H9 (cell line): Measurements from ENCODE around the gene MARVELD1. TPM values are rescaled to one million over a fixed set of nuclear protein-coding genes. Genes with fewer than 3 reads are reported as not detected.

Experiments
- DNase-seq: peaks from one replicate; pipeline ENCODE4 v3.0.0-alpha.2; 2017
- H2AFZ ChIP-seq: one replicate; pipeline ENCODE4 v1.6.1; 2013; ENCODE audit warnings: mild to moderate bottlenecking, low read length, control low read depth, moderate library complexity
- H2AK5ac ChIP-seq: 2 replicates; pipeline ENCODE4 v1.6.1; 2013; ENCODE audit warnings: low read length, control low read depth, mixed read lengths; ENCODE audit not compliant: insufficient read length
- H2BK120ac ChIP-seq: one replicate; pipeline ENCODE4 v1.6.1; 2013; ENCODE audit warnings: low read depth, mild to moderate bottlenecking, low read length, control low read depth, inconsistent platforms; ENCODE audit not compliant: poor library complexity, severe bottlenecking
- H2BK12ac ChIP-seq: 2 replicates; pipeline ENCODE4 v1.6.1; 2013; ENCODE audit warnings: low read length, control low read depth, mixed read lengths, low read depth; ENCODE audit not compliant: insufficient read length
- H2BK15ac ChIP-seq: 2 replicates; pipeline ENCODE4 v1.6.1; 2013; ENCODE audit warnings: low read depth, low read length, control low read depth
- H2BK20ac ChIP-seq: one replicate; pipeline ENCODE4 v1.6.1; 2013; ENCODE audit warnings: low read depth, mild to moderate bottlenecking, low read length, control low read depth, inconsistent platforms; ENCODE audit not compliant: poor library complexity, severe bottlenecking
- H2BK5ac ChIP-seq: 2 replicates; pipeline ENCODE4 v1.6.1; 2013; ENCODE audit warnings: low read length, control low read depth, mixed read lengths; ENCODE audit not compliant: insufficient read length
- H3K14ac ChIP-seq: 2 replicates; pipeline ENCODE4 v1.6.1; 2013; ENCODE audit warnings: low read length, control low read depth; ENCODE audit not compliant: insufficient read depth
- H3K18ac ChIP-seq: 2 replicates; pipeline ENCODE4 v1.6.1; 2013; ENCODE audit warnings: low read depth, mild to moderate bottlenecking, mixed read lengths, low read length, control low read depth; ENCODE audit not compliant: insufficient read length
- H3K23ac ChIP-seq: 2 replicates; pipeline ENCODE4 v1.6.1; 2013; ENCODE audit warnings: low read length, control low read depth, mixed read lengths, low read depth; ENCODE audit not compliant: insufficient read length
- H3K23me2 ChIP-seq: 2 replicates; pipeline ENCODE4 v1.6.1; 2013; ENCODE audit warnings: low read depth, mild to moderate bottlenecking, mixed read lengths, low read length, control low read depth; ENCODE audit not compliant: insufficient read length, poor library complexity, severe bottlenecking
- H3K27ac ChIP-seq: 2 replicates; pipeline ENCODE4 v1.5.1; 2013; ENCODE audit warnings: low read length, control low read depth, mixed read lengths, low read depth; ENCODE audit not compliant: insufficient read length
- H3K27me3 ChIP-seq: 2 replicates; pipeline ENCODE4 v1.6.1; 2013; ENCODE audit warnings: low read length, control low read depth, inconsistent platforms; ENCODE audit not compliant: insufficient read depth
- H3K4ac ChIP-seq: 2 replicates; pipeline ENCODE4 v1.6.1; 2013; ENCODE audit warnings: low read depth, mild to moderate bottlenecking, control low read depth, inconsistent platforms, low read length, moderate library complexity
- H3K4me1 ChIP-seq: 2 replicates; pipeline ENCODE4 v1.6.1; 2013; ENCODE audit warnings: low read length, control low read depth, inconsistent platforms; ENCODE audit not compliant: insufficient read depth
- H3K4me2 ChIP-seq: 2 replicates; pipeline ENCODE4 v1.6.1; 2013; ENCODE audit warnings: low read length, control low read depth, mixed read lengths; ENCODE audit not compliant: insufficient read length, insufficient read depth
- H3K56ac ChIP-seq: 2 replicates; pipeline ENCODE4 v1.6.1; 2013; ENCODE audit warnings: low read depth, mild to moderate bottlenecking, mixed read lengths, low read length, control low read depth; ENCODE audit not compliant: insufficient read length
- H3K79me1 ChIP-seq: 2 replicates; pipeline ENCODE4 v1.6.1; 2013; ENCODE audit warnings: low read depth, mild to moderate bottlenecking, moderate library complexity, low read length, control low read depth, inconsistent platforms; ENCODE audit not compliant: insufficient read depth, poor library complexity, severe bottlenecking
- H3K79me2 ChIP-seq: 2 replicates; pipeline ENCODE4 v1.6.1; 2013; ENCODE audit warnings: low read length, control low read depth, inconsistent platforms; ENCODE audit not compliant: insufficient read depth
- H3K9ac ChIP-seq: 2 replicates; pipeline ENCODE4 v1.6.1; 2013; ENCODE audit warnings: low read length, control low read depth, mixed read lengths; ENCODE audit not compliant: insufficient read length; ENCODE audit errors: extremely low read depth
- H3K9me3 ChIP-seq: one replicate; pipeline ENCODE4 v1.6.1; 2013; ENCODE audit warnings: low read depth, low read length, inconsistent platforms; ENCODE audit not compliant: control insufficient read depth
- H3T11ph ChIP-seq: one replicate; pipeline ENCODE4 v1.6.1; 2013; ENCODE audit warnings: mild to moderate bottlenecking, low read length, control low read depth, inconsistent platforms
- H4K20me1 ChIP-seq: one replicate; pipeline ENCODE4 v1.6.1; 2013; ENCODE audit not compliant: control insufficient read depth, insufficient read length, insufficient read depth
- H4K5ac ChIP-seq: 2 replicates; pipeline ENCODE4 v1.6.1; 2013; ENCODE audit warnings: low read depth, mild to moderate bottlenecking, mixed read lengths, low read length, control low read depth; ENCODE audit not compliant: insufficient read length
- H4K8ac ChIP-seq: replicated peaks from 2 replicates; pipeline ENCODE4 v1.6.1; 2013; ENCODE audit warnings: low read length, control low read depth, mixed read lengths, low read depth; ENCODE audit not compliant: insufficient read length
- H4K91ac ChIP-seq: 2 replicates; pipeline ENCODE4 v1.6.1; 2013; ENCODE audit warnings: low read depth, mild to moderate bottlenecking, moderate library complexity, mixed read lengths, low read length, control low read depth; ENCODE audit not compliant: insufficient read length
- H3K27ac Mint-ChIP-seq, 3 experiments: 2 replicates in 2 of 3; 3 replicates in 1 of 3; pipeline ENCODE4 v1.8.0; 2020 to 2021; ENCODE audit warnings: mixed read lengths in 3 of 3, mild to moderate bottlenecking in 1 of 3, moderate library complexity in 1 of 3
- H3K27me3 Mint-ChIP-seq: 2 replicates; pipeline ENCODE4 v1.8.0; 2021; ENCODE audit warnings: low read depth, mild to moderate bottlenecking, moderate library complexity, mixed read lengths
- H3K36me3 Mint-ChIP-seq, 3 experiments: 2 replicates in 2 of 3; 3 replicates in 1 of 3; pipeline ENCODE4 v1.8.0; 2020 to 2021; ENCODE audit warnings: low read depth in 3 of 3, mixed read lengths in 3 of 3; ENCODE audit not compliant: insufficient read depth in 1 of 3
- H3K4me1 Mint-ChIP-seq, 2 experiments: 2 replicates each; pipeline ENCODE4 v1.8.0; 2020; ENCODE audit warnings: mixed read lengths in 2 of 2
- H3K4me3 Mint-ChIP-seq, 2 experiments: 2 replicates in 1 of 2; 3 replicates in 1 of 2; pipeline ENCODE4 v1.8.0; 2020 to 2021; ENCODE audit warnings: mild to moderate bottlenecking in 2 of 2, mixed read lengths in 2 of 2, moderate library complexity in 1 of 2
- H3K9me3 Mint-ChIP-seq, 2 experiments: 2 replicates in 1 of 2; 3 replicates in 1 of 2; pipeline ENCODE4 v1.8.0; 2020; ENCODE audit warnings: mild to moderate bottlenecking in 2 of 2, mixed read lengths in 2 of 2, moderate library complexity in 1 of 2
- CTCF ChIP-seq: fragments of 200-600 bp; sonication (generic); conservative IDR thresholded peaks from 3 replicates; pipeline ENCODE4 v1.8.0; 2021; ENCODE audit warnings: antibody characterized with exemption, mild to moderate bottlenecking
- WGBS: extraction: QIAGEN DNeasy Blood & Tissue Kit; methylation state at CpG from one replicate; pipeline ENCODE4 v1.1.7; 2013; ENCODE audit warnings: missing lambda C conversion rate, low lambda C conversion rate, mixed read lengths; ENCODE audit not compliant: insufficient read length; ENCODE audit errors: extremely low coverage; 5-methylcytosine and 5-hydroxymethylcytosine counted together
- total RNA-seq: library from RNA; stranded (reverse); gene quantifications from 2 replicates; pipeline ENCODE4 v1.2.1, GENCODE V29; 2021

The MARVELD1 gene
- total RNA-seq, 1 experiment from 2014 or later = 26.7 TPM

DNA sequence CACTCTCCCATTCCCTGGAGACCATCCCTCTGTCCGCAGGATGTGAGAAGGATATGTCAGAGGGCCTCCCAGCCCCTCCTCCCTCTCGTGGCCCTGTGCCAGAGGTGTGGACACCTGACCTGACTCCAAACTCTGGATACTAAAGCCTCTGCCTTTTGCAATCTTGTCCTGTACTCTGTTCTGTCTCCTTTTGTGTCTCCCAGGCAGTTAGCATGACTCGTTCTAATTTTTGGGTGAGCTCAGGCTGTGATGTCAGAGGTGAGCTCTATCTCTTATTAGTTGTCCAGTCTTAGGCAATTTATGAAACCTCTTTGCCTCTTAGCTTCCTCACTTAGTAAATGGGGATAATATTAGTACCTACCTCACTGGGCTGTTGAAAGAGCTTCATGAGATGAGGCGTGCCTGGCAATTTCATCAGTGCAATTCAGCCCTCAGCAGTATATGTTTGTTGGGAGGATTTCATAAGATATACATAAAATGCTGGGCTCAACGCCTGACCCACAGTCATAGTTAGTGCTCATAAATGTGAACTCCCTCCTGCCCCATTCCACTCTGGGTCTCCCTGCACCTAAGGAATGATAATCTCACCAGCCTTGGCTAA lies 10.9 kb downstream of the MARVELD1 start:
- H4K5ac ChIP-seq = no peak overlapping the region
- no peak overlapping the region; a peak in 1 of 5 replicates for H3K4me3 Mint-ChIP-seq
- H2BK15ac ChIP-seq = no peak overlapping the region
- H3K27me3 ChIP-seq = no peaks in the 10 kb centered on the region
- no peaks in the 10 kb centered on the region for H3K23me2 ChIP-seq
- H3K36me3 Mint-ChIP-seq = peaks cover 1 to 19% (median 11%) of the 10 kb centered on the region in 3 experiments; a peak in 5 of 7 replicates
- no peak overlapping the region for H3K23ac ChIP-seq
- H3K27ac Mint-ChIP-seq = no peak overlapping the region; a peak in 2 of 7 replicates
- WGBS = no CpG with 5 or more reads among the region's 5 CpGs
- no peak overlapping the region for H3K27ac ChIP-seq
- H4K20me1 ChIP-seq = no peaks in the 10 kb centered on the region
- TF ChIP-seq CTCF = no peak
- H2BK12ac ChIP-seq = no peak overlapping the region
- no peak for DNase-seq
- peaks cover 12 to 17% of the 10 kb centered on the region in 2 experiments for H3K4me1 Mint-ChIP-seq
- no peaks in the 10 kb centered on the region for H3K79me1 ChIP-seq
- no peak overlapping the region for H3T11ph ChIP-seq
- no peaks in the 10 kb centered on the region for H3K27me3 Mint-ChIP-seq
- H3K56ac ChIP-seq = no peak overlapping the region
- no peak overlapping the region for H2AK5ac ChIP-seq
- H3K79me2 ChIP-seq = no peaks in the 10 kb centered on the region
- H2BK5ac ChIP-seq = no peak overlapping the region
- H4K8ac ChIP-seq = no peak overlapping the region
- no peaks in the 10 kb centered on the region for H3K9me3 ChIP-seq
- no peak overlapping the region for H4K91ac ChIP-seq
- no peak overlapping the region for H3K4ac ChIP-seq
- H2AFZ ChIP-seq = no peak overlapping the region
- no peaks in the 10 kb centered on the region for H3K9me3 Mint-ChIP-seq
- peaks cover 3% of the 10 kb centered on the region; the same call in 1 of the 2 replicates for H3K4me1 ChIP-seq
- no peak overlapping the region for H2BK20ac ChIP-seq
- no peak overlapping the region for H2BK120ac ChIP-seq
- no peak overlapping the region for H3K14ac ChIP-seq
- no peak overlapping the region for H3K18ac ChIP-seq
- no peak overlapping the region for H3K9ac ChIP-seq
- no peak overlapping the region for H3K4me2 ChIP-seq
